Activated CD8-positive, alpha-beta memory T cell treated with anti-CD3 and anti-CD28 coated beads, Interleukin-2, amount 50 U/mL, for 48 hours (primary cell): ENCODE data around the gene PDSS2.
A peak's percentile ranks its signal among the peaks of the same experiment; 100 is the strongest.

Experiments
- DNase-seq: peaks from one replicate; pipeline ENCODE4 v3.0.0-alpha.2; 2020

The PDSS2 gene

GRCh38 chr6:107357842-107358241 is 101.5 kb downstream of the PDSS2 start:
- no peak for DNase-seq

DNA sequence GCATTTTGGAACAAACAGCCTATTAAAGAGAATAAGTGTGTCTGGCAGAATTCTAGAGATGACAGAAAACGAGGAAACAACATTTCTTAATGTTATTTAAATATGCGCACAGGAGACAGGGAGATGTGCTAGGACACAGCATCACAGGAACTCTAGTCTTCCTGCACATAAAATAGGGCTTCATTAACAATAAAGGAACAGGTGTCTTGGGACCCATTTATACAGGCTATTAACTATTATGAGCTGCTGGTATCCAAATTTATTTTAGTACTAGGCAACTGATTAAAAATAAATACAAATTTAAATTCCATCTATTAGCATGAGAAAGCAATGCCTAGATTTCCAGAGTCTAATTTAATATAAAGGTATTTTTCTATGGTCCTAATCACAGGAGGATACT is 102.3 kb downstream of the PDSS2 start:
- DNase-seq: no peak

GRCh38 chr6:107355659-107356058 is 103.7 kb downstream of the PDSS2 start:
- no peak for DNase-seq

DNA sequence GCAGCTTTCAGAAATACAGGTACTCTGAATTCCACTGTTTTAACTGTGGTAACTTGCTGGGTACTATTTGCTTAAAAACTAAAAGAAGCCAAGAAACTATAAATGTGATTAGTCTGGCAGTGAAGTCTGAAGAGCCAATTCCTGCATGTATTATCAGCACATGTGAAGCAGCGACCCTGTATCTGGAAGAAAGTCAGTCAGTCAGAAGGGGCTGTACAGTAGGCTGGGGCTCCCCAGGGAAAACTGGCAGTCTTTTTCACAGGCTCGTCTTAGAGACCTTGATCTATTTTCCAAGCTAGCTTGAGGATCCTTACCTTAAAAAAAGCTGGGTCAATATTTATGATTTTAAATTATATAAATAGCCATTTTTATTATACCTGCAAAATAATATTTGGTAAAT is 104.9 kb downstream of the PDSS2 start:
- DNase-seq: no peak

DNA sequence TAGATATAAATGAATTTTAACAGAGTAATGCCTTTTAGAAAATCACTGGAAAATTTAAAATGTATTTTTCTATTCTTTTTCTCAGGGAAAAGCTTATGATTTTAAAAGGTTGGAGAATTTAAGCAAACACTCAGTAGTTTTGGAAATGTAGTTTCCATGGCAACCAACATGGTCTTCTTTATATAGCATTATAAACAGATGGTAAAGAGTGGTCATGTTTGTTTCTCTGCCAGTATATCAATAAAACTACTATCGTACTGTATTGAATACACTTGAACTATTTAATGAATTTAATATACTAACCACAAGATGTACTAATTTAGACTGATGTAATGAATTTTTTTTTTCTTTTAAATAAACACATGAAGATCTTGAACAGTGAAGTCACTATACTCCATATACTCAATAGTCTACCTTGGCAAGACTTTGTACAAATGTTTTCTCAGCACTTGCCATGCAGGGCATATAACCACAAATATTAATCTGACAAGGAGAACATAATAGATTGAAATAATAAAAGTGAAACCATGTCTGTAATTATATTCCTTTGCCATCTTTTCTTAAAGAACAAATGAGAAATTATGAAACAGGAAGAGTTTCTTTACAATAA is 105.5 kb downstream of the PDSS2 start:
- DNase-seq: no peak

GRCh38 chr6:107348224-107348623 is 111.1 kb downstream of the PDSS2 start:
- DNase-seq: no peak

DNA sequence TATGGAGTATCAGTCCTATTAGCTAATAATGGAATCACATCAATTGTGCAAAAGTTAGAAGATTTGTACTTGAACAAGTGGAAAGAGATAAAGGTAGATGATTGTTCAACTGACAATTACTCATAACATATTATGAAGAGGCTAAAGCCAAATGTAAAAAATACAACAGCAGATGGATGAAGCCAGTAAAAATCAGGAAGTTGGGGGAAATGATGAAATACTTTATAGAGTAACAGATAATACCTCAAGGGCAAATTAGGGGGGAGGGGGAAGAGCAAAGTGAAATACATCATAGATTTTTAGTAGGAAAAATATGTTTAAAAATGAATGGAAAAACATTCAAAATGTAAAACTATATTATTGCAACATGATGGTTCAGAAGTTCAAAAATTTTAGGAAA is 114.0 kb downstream of the PDSS2 start:
- DNase-seq: no peak

GRCh38 chr6:107344981-107345380 is 114.4 kb downstream of the PDSS2 start:
- no peak for DNase-seq

DNA sequence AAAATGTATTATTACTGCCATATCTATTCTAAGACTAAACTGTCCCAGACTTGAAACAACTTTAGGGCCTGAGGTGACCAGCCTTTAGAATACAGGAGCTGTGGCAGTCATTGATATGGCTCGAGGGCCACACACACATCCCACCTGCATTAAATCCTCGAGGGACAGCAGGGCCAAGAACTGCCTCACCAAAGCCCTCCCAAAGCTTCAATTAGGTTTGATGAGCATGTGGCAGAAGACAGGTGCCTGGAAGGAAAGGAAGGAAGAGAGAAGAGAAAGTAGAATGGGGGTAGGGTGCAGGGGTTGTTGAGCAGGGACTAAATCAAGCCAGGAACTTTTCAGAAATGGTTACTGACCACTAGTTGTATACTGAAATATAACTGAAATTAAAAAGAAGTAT is 115.0 kb downstream of the PDSS2 start:
- no peak for DNase-seq

- DNase-seq: no peak
Observed at GRCh38 chr6:107342144-107342543, 117.2 kb downstream of the PDSS2 start.

DNA sequence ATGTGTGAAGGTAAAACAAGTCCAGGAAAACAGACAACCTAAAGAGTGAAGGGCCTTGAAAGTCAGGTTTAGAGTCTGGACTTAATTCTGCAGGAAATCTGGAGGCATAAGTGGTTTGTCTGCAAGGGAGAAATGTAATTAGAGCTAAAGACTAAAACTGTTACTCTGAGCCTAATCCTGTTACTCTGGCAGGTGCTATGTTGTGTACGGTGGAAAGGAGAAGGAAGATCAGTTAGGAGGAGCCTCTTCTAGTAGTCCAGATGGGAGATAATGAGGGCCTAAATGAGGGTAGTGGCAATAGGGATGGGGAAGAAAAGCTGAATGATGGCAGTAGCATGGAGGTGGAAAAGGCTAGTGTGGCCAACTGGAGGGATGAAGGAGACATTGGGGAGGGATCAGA is 118.5 kb downstream of the PDSS2 start:
- DNase-seq: no peak

GRCh38 chr6:107337191-107337741 is 122.1 kb downstream of the PDSS2 start:
- DNase-seq: no peak

GRCh38 chr6:107334026-107334425 is 125.3 kb downstream of the PDSS2 start:
- no peak for DNase-seq

DNA sequence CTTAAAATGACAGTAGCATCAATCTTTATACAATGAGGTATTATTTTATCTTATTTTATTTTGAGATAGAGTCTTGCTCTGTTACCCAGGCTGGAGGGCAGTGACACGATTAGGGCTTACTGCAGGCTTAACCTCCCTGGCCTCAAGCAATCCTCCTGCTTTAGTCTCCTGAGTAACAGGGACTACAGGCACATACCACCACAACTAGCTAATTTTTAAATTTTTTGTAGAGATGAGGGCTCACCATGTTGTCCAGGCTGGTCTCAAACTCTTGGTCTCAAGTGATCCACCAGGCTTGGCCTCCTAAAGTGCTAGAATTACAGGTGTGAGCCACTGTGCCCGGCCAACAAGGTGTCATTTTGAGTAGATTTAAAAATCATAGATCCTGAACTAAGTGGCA is 125.9 kb downstream of the PDSS2 start:
- DNase-seq: no peak

DNA sequence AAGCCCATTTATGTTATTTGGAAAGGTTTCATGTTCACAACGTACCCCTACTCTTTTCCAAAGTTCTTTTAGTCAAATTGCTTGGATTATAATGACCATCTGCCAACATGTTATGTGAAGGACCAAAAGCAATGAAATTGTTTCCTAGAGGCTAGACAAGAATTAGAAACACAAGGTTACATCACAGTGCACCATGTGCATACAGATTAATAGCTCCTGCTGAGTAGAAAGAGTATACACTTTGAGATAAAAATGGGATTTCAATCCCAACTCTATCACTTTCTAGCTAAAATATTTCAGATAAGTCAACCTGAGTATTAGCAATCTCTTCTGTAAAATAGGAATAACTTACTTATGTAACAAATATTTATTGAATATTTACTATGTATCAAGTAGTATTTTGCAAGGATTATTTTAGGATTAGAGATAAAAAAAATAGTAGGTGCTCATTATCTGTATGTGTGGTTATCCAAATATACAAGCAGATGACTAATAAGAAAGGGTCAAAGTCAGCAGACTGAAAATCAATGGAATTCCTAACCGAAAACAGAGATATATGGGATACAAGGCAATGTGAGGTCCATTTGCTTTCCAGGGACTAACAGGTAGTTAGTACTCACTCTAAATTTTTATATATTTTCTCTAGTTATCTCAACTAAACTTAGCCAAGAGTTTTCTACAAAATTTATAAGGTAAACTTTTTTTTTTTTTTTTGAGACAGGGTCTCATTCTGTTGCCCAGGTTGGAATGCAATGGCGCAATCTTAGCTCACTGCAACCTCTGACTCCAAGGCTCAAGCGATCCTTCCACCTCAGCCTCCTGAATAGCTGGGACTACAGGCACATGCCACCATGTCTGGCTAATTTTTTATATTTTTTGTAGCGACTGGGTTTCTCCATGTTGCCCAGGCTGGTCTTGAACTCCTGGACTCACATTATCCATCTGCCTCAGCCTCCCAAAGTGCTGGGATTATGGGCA is 127.7 kb downstream of the PDSS2 start:
- DNase-seq: no peak

DNA sequence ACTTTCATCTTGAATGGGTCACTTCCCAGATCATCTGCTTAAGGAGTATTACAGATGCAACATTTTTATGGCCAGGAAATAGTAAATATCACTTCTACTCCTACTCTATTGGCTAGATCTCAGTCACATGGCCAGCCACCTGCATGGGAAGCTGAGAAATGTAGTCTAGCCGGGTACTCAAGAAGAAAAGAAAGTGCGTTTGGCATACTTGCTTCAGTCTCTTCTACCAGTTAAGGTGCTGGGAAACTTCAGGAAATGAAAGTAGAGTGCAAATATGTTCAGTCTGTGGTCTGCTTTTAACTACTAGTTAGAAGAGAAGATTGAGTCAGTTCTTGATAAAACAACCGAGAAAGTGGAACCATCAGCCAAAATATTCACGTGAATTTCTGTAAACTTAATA is 129.2 kb downstream of the PDSS2 start:
- DNase-seq: no peak

DNA sequence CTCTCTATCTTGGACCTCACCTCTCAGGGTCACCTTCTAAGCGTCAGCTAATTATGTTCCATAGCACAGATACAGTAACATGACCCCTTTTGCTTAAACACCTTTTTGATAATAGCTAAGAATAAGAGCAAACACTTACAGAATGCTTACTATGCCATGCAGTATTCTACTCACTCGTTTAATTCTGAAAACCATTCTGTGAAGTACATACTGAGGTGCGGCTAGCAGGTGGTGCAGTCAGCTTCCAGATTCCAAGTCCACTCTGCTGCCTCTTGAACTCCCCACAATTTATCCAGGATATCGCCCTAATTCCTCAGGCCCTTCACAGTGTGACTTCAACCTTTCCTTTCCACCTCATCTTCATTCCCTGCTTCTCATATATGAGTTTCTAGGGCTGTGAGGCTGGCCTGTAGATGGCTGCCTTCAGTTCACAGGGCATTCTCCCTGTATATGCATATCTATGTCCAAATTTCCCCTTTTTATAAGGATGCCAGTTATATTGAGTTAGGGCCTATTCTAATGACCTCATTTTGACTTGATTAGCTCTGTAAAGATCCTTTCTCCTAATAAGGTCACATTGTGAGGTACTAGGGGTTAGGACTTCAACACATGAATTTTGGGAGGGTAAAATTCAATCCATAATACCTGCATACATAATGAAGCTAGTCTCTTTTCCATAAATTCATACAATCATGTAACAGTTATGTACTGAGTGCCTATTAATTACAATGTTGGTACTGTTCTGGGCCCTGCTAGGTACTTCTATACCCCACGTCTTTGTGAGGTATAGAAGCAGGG is 130.1 kb downstream of the PDSS2 start:
- DNase-seq: no peak

- no peak for DNase-seq
Observed at GRCh38 chr6:107328081-107328480, 131.3 kb downstream of the PDSS2 start.

- DNase-seq: no peak
Observed at GRCh38 chr6:107323133-107323785, 136.1 kb downstream of the PDSS2 start.

DNA sequence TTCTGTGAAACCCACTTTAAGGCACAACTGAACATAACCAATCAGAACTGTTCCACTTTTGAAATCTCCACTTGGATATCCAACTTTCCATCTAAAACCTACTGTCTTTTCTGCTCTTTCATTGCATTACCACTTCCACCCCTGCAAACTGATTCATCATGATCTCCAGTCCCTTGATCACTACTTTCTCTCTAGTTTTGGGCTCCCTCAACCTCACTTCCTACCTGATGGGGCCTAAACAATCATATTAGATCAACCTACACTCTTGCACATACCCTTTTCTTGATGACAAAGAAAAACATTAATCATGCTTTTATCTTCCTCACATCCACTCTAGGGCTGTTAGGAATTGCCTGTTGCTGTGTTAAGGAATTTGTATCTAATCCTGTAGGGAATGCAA is 137.6 kb downstream of the PDSS2 start:
- no peak for DNase-seq

DNA sequence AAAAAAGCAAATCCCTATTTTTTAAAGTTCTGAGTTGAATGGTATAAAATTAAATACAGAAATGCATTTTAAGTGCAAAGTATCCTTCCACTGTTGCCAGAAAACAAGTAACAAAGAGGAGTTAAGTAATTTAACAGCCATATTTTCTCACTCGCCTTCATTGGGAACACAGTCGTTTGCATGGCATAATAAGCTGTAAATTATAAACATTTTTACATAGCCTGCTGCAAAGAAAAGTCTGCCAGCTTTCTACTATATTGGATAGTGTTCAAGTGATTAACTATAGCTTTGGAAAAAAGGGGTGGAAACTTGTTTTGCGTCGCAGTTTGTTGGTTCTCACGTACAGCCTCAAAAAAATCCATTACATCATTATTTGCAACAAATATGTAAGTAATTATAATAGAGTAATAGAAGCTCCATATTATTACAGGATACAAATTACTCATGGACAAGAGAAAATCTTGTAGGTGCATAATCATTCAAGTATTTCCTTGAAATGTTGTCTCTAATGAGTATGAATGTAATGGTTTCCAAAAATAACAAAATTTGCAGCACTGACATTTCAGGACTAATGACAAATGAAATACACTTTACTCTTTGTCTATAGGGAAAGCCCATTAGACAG is 139.3 kb downstream of the PDSS2 start:
- DNase-seq: no peak

DNA sequence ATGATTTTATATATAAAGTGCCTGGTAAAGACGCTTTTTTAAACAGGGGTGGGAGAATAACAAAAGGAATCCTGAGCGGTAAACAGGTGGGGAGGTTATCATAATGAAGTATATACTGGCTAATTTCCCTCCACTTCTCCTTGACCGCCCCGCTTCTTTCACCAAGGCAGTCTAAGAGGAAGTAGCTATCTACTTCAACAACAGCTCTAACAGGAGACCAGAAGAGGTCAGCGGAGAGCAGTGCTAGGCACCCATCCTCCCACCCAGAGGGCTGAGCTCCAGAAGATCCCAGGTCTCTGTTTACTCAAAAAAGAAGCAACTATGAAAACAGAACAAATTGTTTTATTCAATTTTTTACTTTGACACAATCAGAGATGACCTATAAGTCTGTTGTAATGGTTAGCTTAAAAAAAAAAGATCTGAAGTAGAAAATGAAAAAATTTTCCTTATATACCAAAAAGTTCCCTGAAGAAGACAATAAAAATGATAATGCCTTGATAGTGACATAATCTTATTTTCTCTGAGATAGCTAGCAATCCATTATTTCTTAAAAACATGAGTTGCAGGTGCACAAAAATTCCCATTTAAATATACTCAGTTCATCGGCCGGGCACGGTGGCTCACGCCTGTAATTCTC is 141.1 kb downstream of the PDSS2 start:
- DNase-seq: peak; percentile 56
